B cell (primary cell): Measurements from ENCODE around the gene ANAPC2. TPM values are rescaled to one million over a fixed set of nuclear protein-coding genes. Genes with fewer than 3 reads are reported as not detected.

Experiments
- ATAC-seq: fragments of 200-7000 bp; cut with Tn5 transposase; one replicate; pipeline ENCODE4 v1.10.0; 2021; ENCODE audit warnings: low read depth, mild to moderate bottlenecking, moderate number of reproducible peaks, moderate library complexity
- CTCF ChIA-PET: fragments of 350-600 bp; sonication (Branson Sonifier 250); formaldehyde crosslinking; loops from one replicate; lab custom pipeline; 2021; ENCODE audit warnings: antibody characterized with exemption, inconsistent platforms; lab: Charles Lee
- POLR2A ChIA-PET: fragments of 350-600 bp; sonication (Branson Sonifier 250); formaldehyde crosslinking; loops from one replicate; lab custom pipeline; 2021; ENCODE audit warnings: antibody characterized with exemption; lab: Charles Lee
- DNase-seq: peaks from one replicate; pipeline ENCODE4 v3.0.0; 2013
- H2AFZ ChIP-seq: 2 replicates; pipeline ENCODE4 v1.6.1; 2012; ENCODE audit warnings: mild to moderate bottlenecking, low read depth, low read length; ENCODE audit not compliant: insufficient read depth, poor library complexity, severe bottlenecking
- H3K27ac ChIP-seq, 2 donors: 1 replicate in 1 of 2; 2 replicates in 1 of 2; pipeline ENCODE4 v1.5.1; 2012 to 2013; ENCODE audit warnings: low read length in 2 of 2, mild to moderate bottlenecking in 2 of 2, moderate library complexity in 1 of 2
- H3K27me3 ChIP-seq, 4 experiments: fragments of 200-600 bp in 1 of 4; sonication (generic) in 1 of 4; replicated peaks in 1 of 4; 1 replicate in 2 of 4; 2 replicates in 2 of 4; pipeline versions ENCODE4 v1.6.1 to v1.7.0; 2013 to 2016; ENCODE audit warnings: low read length in 3 of 4, mild to moderate bottlenecking in 2 of 4, mixed read lengths in 1 of 4, moderate library complexity in 1 of 4; ENCODE audit not compliant: insufficient read depth in 4 of 4, control insufficient read depth in 3 of 4; ENCODE audit errors: control extremely low read depth in 1 of 4
- H3K36me3 ChIP-seq, 2 experiments: replicated peaks in 1 of 2; 1 replicate in 1 of 2; 2 replicates in 1 of 2; pipeline versions ENCODE4 v1.6.1 to v1.7.1; 2013; ENCODE audit warnings: low read length in 1 of 2; ENCODE audit not compliant: insufficient read depth in 2 of 2, control insufficient read depth in 1 of 2; ENCODE audit errors: control extremely low read depth in 1 of 2, extremely low read depth in 1 of 2
- H3K4me1 ChIP-seq, 2 donors: fragments of 200-600 bp in 1 of 2; sonication (generic) in 1 of 2; 1 replicate in 1 of 2; 2 replicates in 1 of 2; pipeline versions ENCODE4 v1.5.1 to v1.6.1; 2013 to 2017; ENCODE audit warnings: low read length in 2 of 2; ENCODE audit not compliant: control insufficient read depth in 2 of 2, insufficient read depth in 2 of 2
- H3K4me2 ChIP-seq: replicated peaks from 2 replicates; pipeline ENCODE3; 2012; ENCODE audit warnings: mild to moderate bottlenecking, low read depth, low read length; ENCODE audit not compliant: poor library complexity, severe bottlenecking
- H3K4me3 ChIP-seq, 5 experiments: fragments of 200-600 bp in 1 of 5; sonication (generic) in 1 of 5; 1 replicate in 3 of 5; 2 replicates in 2 of 5; pipeline versions ENCODE4 v1.5.1 to v1.7.0; 2011 to 2016; ENCODE audit warnings: low read length in 4 of 5, mild to moderate bottlenecking in 4 of 5, low read depth in 2 of 5, control low read depth in 1 of 5, moderate library complexity in 1 of 5; ENCODE audit not compliant: insufficient read depth in 1 of 5; ENCODE audit errors: control extremely low read depth in 1 of 5, extremely low read depth in 1 of 5
- H3K79me2 ChIP-seq: fragments of 200-600 bp; sonication (generic); one replicate; pipeline ENCODE4 v1.6.0; 2016; ENCODE audit warnings: low read length; ENCODE audit not compliant: control insufficient read depth, insufficient read depth
- H3K9ac ChIP-seq: fragments of 200-600 bp; sonication (generic); 2 replicates; pipeline ENCODE4 v1.6.1; 2017; ENCODE audit warnings: mild to moderate bottlenecking, low read length, moderate library complexity
- H3K9me3 ChIP-seq, 3 donors: one replicate each; pipeline versions ENCODE4 v1.6.1 to v1.7.1; 2013; ENCODE audit warnings: low read length in 2 of 3; ENCODE audit not compliant: control insufficient read depth in 2 of 3, insufficient read depth in 1 of 3; ENCODE audit errors: control extremely low read depth in 1 of 3
- H4K20me1 ChIP-seq: 2 replicates; pipeline ENCODE4 v1.6.0; 2012; ENCODE audit warnings: mild to moderate bottlenecking, low read length; ENCODE audit not compliant: insufficient read depth, control insufficient read depth, poor library complexity, severe bottlenecking
- H3K27ac Mint-ChIP-seq: one replicate; pipeline ENCODE4 v1.8.0; 2021; ENCODE audit warnings: mixed read lengths
- H3K27me3 Mint-ChIP-seq: one replicate; pipeline ENCODE4 v1.8.0; 2021; ENCODE audit warnings: mixed read lengths
- H3K4me1 Mint-ChIP-seq: one replicate; pipeline ENCODE4 v1.8.0; 2021; ENCODE audit warnings: mixed read lengths
- H3K4me3 Mint-ChIP-seq: one replicate; pipeline ENCODE4 v1.8.0; 2021; ENCODE audit warnings: mixed read lengths
- H3K9me3 Mint-ChIP-seq: one replicate; pipeline ENCODE4 v1.8.0; 2022; ENCODE audit warnings: mixed read lengths; ENCODE audit not compliant: insufficient read depth
- CTCF ChIP-seq: fragments of 200-600 bp; IDR thresholded peaks from one replicate; pipeline ENCODE4 v1.8.0; 2022; ENCODE audit warnings: antibody characterized with exemption, mild to moderate bottlenecking
- EZH2 ChIP-seq: IDR thresholded peaks from 2 replicates; pipeline ENCODE4 v1.6.1; 2012; ENCODE audit warnings: borderline replicate concordance, low read depth, mild to moderate bottlenecking, moderate library complexity, low read length; ENCODE audit not compliant: insufficient read depth, poor library complexity, severe bottlenecking
- WGBS: methylation state at CpG from one replicate; pipeline ENCODE4 v1.1.5; 2013; ENCODE audit warnings: missing lambda C conversion rate; ENCODE audit not compliant: insufficient coverage; 5-methylcytosine and 5-hydroxymethylcytosine counted together
- intact Hi-C: fragments of 100-400 bp; cut with micrococcal nuclease; formaldehyde crosslinking; loops from one replicate; pipeline ENCODE4 v1.10.0; 2022
- polyA plus RNA-seq: library from polyadenylated mRNA; depleted of rRNA; stranded (reverse); fragments of >200 nt; gene quantifications from 2 replicates; pipeline ENCODE4 v1.2.3, GENCODE V29; 2012
- total RNA-seq, 2 donors: library from RNA; stranded (reverse); fragments of 120-200 nt in 1 of 2; gene quantifications; 1 replicate in 1 of 2; 2 replicates in 1 of 2; pipeline versions ENCODE4 v1.2.3 to v1.2.4, GENCODE V29; 2013 to 2022

ANAPC2 gene
- total and polyA plus RNA-seq, 2 donors (not counting 1 experiment from before 2014, with no cell fraction given): 121 to 127 TPM

GRCh38 chr9:137236936-137237421, 48.6 kb upstream of the ANAPC2 start:
- peaks cover 39% of the 10 kb centered on the region for H3K4me1 Mint-ChIP-seq
- no peaks in the 10 kb centered on the region for H3K9me3 Mint-ChIP-seq
- CTCF ChIA-PET: interaction anchor here (0.6 to 8.9 kb wide), 42 partner anchors 11 to 449 kb away, joined by 3 to 76 read pairs (median 5); partner anchors contain the start of genes ANAPC2, CYSRT1, MAN1B1 and NELFB
- peak overlapping the region; percentile 13 for H3K4me3 Mint-ChIP-seq
- H4K20me1 ChIP-seq: peaks cover 27% of the 10 kb centered on the region
- POLR2A ChIA-PET: interaction anchor here (0.5 to 1.6 kb wide), 6 partner anchors 13 to 834 kb away, joined by 3 to 8 read pairs (median 4); partner anchors contain the start of genes ANAPC2, MAN1B1 and SSNA1
- ATAC-seq: no peak
- H3K27ac Mint-ChIP-seq: peak overlapping the region; percentile 15
- H2AFZ ChIP-seq: peak overlapping the region; percentile 41
- H3K9me3 ChIP-seq: peaks cover 0 to 3% (median 0%) of the 10 kb centered on the region in 3 donors
- peaks cover 0 to 2% (median 0%) of the 10 kb centered on the region in 4 experiments for H3K27me3 ChIP-seq
- peaks cover 32% of the 10 kb centered on the region for H3K79me2 ChIP-seq
- no peak overlapping the region for H3K9ac ChIP-seq
- DNase-seq: no peak
- peak overlapping the region; percentile 72 for H3K4me2 ChIP-seq
- H3K4me3 ChIP-seq: peak overlapping the region in 1 of 5 experiments; percentile 19
- H3K4me1 ChIP-seq: peaks cover 39 to 65% of the 10 kb centered on the region in 2 donors
- peaks cover 0 to 2% of the 10 kb centered on the region in 2 experiments for H3K36me3 ChIP-seq
- H3K27me3 Mint-ChIP-seq: no peaks in the 10 kb centered on the region
- H3K27ac ChIP-seq: no peak overlapping the region
- intact Hi-C loops: loop anchor here (1.0 to 2.0 kb wide), 6 partner anchors 14 to 208 kb away; partner anchors contain the start of genes ANAPC2, NPDC1, SSNA1 and TPRN
- TF ChIP-seq EZH2: no peak
- TF ChIP-seq CTCF: no peak
- WGBS: 19% methylated on average over 9 of the region's 11 CpGs
